HG02610 (cell line): ENCODE results near the gene INPP5J.
A peak's percentile ranks its signal among the peaks of the same experiment; 100 is the strongest.
"Not testable (repeated sequence)": the region's sequence is repeated elsewhere in the genome, so short reads cannot be mapped to it uniquely, and the experiment has no call there.

Experiments
- ATAC-seq: cut with Tn5 transposase; IDR thresholded peaks from one replicate; pipeline ENCODE4 v1.9.1; 2021; ENCODE audit warnings: mild to moderate bottlenecking, moderate library complexity; ENCODE audit not compliant: unreplicated experiment

The INPP5J gene

DNA sequence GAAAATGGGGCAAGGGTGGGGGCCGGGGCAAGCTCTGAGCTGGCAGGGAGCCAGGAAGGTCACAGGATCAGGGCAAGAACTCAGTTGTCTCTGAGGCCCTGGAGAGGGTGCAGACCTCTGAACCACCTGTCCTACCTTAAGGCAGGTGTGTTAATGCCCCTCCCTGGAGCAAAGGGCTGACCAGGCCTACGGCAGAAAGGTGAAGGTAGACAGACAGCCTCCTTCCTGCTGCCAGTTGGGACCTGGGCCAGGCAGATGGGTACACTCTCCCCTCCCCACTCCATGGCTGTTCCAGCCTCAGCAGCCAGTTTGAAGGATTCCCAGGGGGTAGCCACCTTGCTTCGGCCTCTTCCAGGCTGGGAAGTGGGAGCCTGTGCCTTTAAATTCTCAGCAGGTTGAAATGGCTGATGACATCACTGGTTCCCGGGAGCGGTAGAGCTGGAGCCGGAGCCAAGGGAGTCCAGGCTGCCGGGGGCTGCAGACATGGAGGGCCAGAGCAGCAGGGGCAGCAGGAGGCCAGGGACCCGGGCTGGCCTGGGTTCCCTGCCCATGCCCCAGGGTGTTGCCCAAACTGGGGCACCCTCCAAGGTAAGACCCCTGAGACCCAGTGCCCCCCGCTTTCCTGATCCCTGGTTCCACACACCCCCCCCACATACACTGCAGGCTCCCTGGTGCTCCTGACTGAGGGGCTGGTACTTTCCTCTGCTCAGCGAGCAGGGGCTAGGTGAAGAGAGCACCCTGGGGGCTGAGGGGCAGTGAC lies at the start of gene INPP5J:
Gene INPP5J (plus strand): TSS at position 435 of the 760 bp plus-strand sequence. CDS start 49 bp downstream, at position 484.
- no peak for ATAC-seq

- not testable (repeated sequence) for ATAC-seq
Measured at GRCh38 chr22:31073125-31073524, 49.6 kb upstream of the INPP5J start.

- ATAC-seq: not testable (repeated sequence)
Measured at GRCh38 chr22:31073545-31074145, 49.1 kb upstream of the INPP5J start.

- ATAC-seq: no peak
Measured at GRCh38 chr22:31075961-31076360, 46.8 kb upstream of the INPP5J start.

DNA sequence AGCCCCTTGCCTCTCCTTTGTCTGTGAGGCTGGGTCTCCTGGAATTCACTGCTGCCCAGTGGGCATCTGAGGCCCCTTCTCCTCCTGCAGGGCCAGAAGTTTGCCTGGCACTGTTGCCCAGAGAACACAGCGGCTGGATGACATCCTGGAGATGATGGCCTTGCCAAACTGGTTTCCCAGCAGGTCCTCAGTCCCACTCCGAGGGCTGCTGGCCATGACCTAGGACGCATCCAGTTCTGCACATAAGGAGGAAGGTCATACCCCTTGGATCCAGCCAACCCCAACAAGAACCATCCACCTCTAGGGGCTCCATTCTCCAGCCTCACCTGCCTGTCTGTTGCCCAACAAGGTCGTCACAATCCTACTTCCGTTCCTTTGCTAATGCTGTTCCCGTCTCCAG lies 45.1 kb upstream of the INPP5J start:
- ATAC-seq: no peak

- not testable (repeated sequence) for ATAC-seq
Measured at GRCh38 chr22:31078389-31078788, 44.4 kb upstream of the INPP5J start.

GRCh38 chr22:31079095-31079642 lies 43.6 kb upstream of the INPP5J start:
- ATAC-seq: no peak

DNA sequence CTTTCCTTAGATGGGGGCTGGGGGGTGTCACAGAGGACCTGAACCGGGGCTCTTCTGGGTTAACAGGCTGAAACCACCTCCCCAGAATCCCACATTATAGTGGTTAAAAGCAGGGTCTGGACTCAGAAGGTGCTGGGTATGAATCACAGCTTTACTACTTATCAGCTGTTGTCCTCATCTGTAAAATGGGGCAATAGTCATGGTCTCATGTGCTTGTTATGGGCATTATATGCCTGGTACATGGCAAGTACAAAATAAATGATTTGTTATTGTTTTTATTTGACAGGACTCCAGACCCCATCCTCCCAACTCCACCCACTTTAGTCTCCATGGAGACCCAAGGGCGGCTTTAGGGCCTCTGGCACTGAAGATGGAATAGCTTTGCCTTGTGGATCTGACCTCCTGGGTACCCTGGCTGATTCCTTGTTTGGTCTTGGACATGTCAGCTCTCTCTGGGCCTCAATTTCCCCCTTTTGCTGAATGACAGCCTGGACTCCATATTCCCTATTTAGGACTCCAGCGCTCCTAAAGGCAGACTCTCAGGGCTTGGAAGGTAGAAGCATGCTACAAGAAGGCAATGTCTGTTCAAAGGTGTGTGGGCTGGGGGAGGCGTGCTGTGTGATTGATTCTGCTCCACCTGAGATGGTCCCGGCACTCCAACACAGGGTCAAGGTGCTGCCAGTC lies 42.5 kb upstream of the INPP5J start:
- ATAC-seq: no peak

DNA sequence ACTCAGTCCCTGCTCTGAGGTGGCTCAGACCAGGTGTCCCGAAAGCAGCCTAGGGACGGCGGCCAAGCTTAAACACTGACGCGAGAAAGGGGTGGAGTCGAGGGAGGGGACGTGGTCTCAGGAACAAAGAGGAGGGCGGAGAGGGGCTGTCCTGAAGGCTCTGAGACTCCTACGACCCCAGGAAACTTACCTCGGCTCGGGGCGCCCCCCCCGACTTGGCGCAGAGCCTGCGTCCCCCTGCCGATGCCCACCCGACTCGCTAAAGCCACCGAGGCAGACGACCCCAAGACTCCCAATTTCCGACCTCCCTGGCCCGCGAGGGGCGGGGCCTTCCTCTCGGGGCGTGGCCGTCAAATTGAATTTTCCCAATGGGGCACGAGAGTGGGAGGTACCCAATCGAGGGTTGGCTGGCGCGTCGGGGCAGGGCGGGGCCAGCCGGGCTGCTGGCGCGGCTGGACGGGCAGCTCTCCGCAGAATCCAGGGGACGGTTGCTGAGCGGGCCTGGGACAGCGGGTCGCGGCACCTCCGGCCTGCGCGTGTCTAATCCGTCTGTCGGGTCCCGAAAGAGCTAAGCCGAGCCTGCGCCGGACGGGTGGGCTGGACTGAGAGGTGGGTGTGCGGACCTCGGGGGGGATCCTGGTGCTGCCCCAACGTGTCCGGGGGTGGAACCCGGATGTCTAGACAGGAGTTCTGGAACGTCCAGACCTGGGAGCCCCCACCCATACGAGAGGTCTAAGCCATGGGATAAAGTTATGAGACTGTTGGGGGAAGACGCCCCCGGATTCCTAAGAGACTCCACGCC lies 41.7 kb upstream of the INPP5J start, which contains the start of gene SMTN:
Gene SMTN (plus strand): TSS at position 471 of the 802 bp plus-strand sequence. CDS start 1,941 bp downstream, outside the sequence.
- peak; percentile 52 for ATAC-seq

- ATAC-seq: no peak
Measured at GRCh38 chr22:31081963-31082605, 40.7 kb upstream of the INPP5J start.

DNA sequence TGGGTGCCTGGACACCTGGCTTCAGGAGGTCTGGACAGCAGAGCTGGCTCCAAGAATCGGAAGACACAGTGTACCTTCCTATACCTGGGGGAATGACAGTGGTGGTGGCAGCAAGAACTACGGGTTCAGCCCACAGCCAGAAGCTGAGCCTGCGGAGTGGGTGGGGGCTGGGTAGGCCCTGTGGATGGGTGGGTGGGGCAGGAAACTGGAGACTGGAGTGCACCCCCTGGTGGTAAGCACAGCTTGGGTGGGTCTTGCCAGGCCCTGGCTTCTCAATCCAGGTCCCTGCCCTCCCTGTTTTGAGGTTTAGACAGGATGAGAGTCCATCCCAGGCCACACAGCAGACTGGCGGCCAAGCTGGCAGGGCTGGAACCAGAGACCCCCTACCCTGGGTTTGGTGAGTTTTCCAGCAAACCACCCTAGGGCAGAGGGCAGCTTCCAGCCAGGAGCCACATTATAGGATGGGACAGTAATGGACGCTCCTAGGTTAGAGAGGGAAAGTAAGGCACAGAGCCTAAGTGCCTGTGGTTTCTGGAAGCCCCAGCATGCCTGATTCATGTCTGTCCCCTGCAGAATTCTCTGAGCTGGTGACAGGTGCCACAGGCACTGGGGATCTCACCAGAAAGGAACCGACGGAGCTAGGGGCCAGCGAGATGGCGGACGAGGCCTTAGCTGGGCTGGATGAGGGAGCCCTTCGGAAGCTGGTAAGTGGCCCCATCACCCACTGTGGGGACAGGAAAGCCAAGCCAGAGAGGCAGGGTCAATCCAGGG lies 40.0 kb upstream of the INPP5J start:
- ATAC-seq: no peak

DNA sequence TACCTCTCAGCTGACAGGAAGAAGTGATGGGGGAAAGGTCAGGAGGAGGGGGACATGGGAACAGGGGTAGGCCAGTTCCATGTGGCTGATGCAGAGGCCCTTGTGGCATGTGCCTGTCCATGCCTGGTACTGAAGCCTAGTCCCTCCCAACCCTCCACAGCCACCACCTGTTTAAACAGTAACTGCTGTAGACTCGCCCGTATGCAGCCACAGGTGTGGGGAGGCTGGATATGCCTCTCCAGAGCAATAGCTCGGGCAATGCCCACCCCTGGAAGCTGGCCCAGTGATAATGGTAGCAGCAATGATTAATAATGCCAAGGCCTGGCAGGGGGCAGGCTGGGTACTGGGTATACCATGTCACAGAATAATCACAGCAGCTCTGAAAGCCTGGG lies 39.4 kb upstream of the INPP5J start:
- no peak for ATAC-seq

DNA sequence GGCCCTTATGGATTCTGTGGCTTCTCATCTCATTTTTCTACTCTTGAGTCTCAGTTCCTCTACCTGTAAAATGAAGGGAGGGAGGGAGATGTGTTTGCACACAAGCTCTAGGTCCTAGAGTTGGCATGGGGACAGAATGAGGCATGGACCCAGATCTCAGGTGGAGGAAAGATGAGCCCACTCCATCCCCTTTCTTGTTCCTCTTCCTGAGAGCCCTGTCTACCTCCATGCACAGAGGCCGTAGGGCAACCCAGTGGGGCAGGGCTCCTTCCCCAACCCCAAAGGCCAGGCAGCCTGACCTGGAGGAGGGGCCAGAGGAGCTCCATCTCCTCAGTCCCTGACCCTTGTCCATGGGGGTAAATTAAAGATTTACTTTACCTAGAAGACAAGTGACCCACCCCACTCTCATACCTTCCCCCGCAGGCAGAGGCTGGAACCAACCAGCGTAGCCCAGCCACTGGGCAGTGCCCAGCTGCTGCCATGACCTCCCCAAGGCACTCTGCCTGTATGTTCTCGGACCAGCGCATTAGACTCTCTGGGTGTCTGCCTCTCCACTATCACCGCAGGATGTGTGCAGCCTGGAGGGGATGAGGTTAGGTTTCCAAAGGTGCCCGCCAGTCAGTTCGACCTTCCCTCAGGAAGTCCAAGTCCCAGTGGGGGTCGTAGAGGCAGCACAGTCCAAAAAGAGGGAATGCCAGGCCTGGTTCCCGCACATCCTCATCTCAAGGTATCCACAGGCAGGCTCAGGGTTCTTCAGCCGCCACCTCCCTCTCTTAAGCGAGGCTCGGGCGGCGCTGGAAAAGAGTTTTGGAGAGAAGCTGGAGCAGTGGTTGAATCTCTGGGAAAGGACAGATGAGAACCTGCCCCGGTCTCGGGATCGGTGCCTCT lies 38.6 kb upstream of the INPP5J start:
- no peak for ATAC-seq

GRCh38 chr22:31084811-31085492 lies 37.8 kb upstream of the INPP5J start:
- peak; percentile 70 for ATAC-seq

DNA sequence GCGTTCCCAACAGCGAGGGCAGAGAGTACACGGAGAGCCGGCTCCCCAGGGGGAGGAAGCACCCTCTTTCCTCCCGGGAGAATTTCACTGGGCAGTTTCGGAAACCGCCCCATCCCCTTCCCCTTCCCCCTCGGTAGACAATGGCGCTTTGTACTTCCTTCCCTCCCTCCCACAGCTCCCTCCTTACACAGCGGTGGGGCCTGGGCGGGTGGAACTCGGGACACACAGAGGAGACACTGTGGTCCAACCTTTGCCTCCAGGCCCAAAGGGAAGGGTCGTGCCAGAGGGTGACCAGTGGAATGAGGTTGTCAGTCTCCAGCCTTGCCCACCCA lies 37.3 kb upstream of the INPP5J start:
- no peak for ATAC-seq

DNA sequence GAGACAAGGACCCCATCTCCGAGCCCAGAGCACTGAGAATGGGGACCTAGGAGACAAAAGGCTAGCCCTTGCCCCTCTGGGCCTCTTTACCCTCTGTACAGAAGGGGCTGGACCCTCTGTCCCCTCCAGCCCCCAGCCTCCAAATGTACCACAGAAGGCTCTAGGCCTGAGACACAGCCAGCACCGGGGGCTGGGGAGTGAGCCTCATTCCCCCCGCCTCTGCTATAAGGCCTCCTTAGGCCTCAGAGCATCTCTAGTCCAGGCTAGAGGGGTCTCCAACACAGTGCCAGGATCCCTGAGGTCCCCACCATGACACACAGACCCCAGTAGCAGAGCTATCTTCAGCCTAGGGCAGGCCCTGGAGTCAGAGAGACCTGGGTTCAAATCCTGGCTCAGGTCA lies 36.8 kb upstream of the INPP5J start:
- ATAC-seq: no peak

DNA sequence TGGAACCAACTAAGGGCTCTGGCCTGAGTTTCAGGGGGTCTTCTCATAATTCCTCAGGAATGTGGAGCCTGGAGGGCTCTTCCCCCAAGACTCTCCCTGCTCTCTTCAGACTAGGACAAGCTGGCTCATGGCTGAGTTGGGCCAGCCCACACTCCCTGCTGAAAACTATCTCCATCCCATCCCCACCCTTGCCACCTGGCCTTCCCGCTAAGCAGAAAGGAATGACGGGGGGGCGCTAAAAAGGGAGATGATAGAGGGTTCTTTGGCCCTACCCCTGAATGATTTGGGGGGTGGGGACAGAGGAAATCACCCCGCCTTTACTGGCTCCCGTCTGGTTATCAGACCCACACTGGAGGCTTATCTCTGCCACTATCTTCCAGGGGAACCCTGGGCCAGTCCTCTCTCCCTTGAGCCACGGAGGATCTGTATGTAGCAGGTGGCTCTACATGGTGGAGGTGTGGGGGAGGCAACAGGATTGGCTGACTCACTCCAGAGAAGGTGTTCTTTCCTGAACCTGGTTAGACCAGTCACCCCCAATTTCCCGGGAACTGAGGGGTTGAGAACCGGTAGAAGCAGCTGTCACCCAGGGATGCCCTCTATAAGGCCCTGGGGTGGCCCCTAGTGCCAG lies 35.9 kb upstream of the INPP5J start:
- ATAC-seq: no peak
